ENCODE data around the gene UGT1A4.

UGT1A4 gene

DNA sequence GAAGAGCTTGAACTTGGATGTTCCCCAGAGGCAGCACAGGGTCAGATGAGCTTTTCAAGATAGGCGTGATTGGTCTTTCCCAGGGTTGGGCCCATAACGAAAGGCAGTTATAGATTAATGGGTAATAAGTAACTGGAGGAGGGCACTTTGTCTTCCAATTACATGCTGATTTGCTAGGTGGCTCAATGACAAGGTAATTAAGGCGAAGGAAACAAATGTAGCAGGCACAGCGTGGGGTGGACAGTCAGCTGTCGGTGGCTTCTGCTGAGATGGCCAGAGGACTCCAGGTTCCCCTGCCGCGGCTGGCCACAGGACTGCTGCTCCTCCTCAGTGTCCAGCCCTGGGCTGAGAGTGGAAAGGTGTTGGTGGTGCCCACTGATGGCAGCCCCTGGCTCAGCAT lies at the start of gene UGT1A4:
Gene UGT1A4, plus strand, starts transcription at position 185 of the 400 bp plus-strand sequence. Its CDS starts 85 bp downstream, at position 270.
- DNase-seq (ENCODE audit: low read depth in 2 of 2): no peak

DNA sequence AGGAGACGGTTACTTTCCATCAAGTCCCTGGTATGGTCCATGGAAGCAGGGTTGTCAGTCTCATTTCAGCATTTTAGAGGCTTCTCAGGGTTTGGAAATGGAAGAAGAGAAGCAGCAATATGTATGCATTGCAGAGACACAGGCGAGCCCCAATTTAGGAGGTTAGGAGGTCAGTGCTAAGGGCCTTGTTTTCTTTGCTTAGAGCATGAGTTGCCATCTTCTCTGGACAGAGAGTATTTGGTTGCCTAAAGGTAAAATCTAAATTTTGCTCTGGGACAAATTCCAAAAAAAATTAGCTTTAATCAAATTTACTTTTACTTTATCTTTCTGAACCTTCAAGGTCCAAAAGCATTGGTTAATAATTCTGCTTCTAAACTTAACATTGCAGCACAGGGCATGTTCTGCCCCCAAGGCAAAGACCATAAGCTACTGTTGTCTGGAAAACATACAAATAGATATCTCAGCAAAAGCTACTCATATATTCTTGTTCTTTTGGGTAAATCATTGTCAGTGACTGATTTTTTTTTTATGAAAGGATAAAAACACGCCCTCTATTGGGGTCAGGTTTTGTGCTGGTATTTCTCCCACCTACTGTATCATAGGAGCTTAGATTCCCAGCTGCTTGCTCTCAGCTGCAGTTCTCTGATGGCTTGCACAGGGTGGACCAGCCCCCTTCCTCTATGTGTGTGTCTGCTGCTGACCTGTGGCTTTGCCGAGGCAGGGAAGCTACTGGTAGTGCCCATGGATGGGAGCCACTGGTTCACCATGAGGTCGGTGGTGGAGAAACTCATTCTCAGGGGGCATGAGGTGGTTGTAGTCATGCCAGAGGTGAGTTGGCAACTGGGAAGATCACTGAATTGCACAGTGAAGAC lies 47.0 kb upstream of the UGT1A4 start, which contains the start of gene UGT1A9:
Gene UGT1A9, plus strand, starts transcription at position 609 of the 872 bp plus-strand sequence. Its CDS starts 37 bp downstream, at position 646.
- DNase-seq (ENCODE audit: low read depth in 2 of 2): no peak

GRCh38 chr2:233672886-233673285 lies 45.6 kb upstream of the UGT1A4 start:
- DNase-seq (ENCODE audit: low read depth in 2 of 2): no peak

DNA sequence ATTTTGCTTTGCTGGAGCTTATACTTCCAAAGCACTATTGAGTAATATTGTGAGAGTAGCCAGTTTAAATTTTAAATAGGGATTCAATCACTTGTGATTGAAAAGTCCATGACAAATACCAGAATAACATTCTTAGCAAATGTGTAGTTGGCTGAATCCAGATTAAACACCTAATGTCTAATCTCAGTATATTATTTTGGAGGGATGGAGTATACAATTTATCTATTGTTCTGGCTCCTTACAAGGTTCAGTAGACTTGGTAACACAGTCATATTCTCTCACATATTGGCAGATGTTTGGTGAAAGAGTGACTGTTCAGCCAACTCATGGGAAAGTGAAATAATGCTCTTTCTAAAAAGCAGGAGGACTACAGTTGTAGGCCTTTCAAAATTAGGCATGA lies 44.6 kb upstream of the UGT1A4 start:
- no peak for DNase-seq (ENCODE audit: low read depth in 2 of 2)

- no peak for DNase-seq (ENCODE audit: low read depth in 2 of 2)
Observed at GRCh38 chr2:233674314-233674713, 44.2 kb upstream of the UGT1A4 start.

- DNase-seq (ENCODE audit: low read depth in 2 of 2): no peak
Observed at GRCh38 chr2:233674995-233675394, 43.5 kb upstream of the UGT1A4 start.

- no peak for DNase-seq (ENCODE audit: low read depth in 2 of 2)
Observed at GRCh38 chr2:233676046-233676445, 42.5 kb upstream of the UGT1A4 start.

- no peak for DNase-seq (ENCODE audit: low read depth in 2 of 2)
Observed at GRCh38 chr2:233679196-233679595, 39.3 kb upstream of the UGT1A4 start.

DNA sequence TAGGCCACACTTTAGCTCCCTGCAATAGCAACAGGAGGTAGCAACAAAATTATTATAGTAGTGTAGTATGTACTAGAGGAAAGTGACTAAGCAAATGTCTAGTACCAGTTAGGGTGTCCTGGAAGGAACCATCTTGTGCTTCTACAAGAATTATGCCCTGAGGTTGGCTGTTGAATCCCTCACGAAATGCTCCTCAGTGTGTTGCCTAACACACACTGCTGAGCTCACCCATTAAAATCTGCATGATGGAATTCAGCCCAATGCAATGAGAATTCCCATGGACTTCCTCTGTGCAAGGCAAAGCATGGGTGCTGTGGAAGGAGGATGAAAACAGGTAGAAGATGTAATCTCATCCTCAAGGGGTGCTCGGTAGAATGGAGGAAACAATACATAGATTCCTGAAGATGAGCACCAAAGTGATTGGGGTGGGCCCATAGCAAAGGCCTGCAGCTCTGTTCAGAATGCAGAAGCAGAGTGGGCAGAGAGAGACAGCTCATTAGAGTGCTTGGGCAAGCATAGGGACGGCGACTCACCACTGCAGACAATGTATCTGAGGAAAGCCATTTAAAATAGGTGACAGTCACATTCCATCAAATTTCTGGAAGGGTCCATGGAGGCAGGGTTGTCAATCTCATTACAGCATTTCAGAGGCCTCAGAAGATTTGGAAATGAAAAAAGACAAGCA lies 38.0 kb upstream of the UGT1A4 start:
- DNase-seq (ENCODE audit: low read depth in 2 of 2): no peak

DNA sequence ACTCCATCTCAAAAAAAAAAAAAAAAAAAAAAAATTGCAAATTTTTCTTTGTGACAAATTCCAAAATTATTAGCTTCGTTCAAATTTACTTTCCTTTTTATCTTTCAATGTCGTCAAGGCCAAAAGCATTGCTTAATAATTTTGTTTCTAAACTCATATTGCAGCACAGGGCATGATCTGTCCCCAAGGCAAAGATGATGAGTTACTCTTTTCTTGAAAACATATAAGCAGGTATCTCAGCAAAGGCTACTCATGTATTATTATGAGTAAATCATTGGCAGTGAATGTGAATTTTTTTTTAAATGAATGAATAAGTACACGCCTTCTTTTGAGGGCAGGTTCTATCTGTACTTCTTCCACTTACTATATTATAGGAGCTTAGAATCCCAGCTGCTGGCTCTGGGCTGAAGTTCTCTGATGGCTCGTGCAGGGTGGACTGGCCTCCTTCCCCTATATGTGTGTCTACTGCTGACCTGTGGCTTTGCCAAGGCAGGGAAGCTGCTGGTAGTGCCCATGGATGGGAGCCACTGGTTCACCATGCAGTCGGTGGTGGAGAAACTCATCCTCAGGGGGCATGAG lies 36.9 kb upstream of the UGT1A4 start, which contains the start of gene UGT1A7:
Gene UGT1A7, plus strand, starts transcription at position 381 of the 579 bp plus-strand sequence. Its CDS starts 37 bp downstream, at position 418.
- DNase-seq (ENCODE audit: low read depth in 2 of 2): no peak

DNA sequence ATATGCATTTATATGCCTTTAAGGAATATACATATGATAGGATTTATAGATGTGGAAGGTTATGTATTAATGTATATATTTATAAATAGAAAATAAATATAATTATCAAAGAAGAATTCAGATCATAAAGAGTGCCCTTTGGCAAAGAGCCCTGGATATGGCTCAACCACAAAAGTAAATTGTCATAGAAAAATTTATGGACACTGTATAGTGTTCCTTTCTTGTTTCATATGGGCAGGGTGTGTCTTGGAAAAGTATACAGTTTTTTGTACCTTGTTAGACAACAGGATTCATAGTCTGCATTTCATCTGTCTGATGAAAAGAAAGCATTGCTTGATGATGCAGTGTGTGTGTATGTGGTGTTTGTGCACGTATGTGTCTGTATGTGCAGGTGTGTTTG lies 33.9 kb upstream of the UGT1A4 start:
- DNase-seq (ENCODE audit: low read depth in 2 of 2): no peak

DNA sequence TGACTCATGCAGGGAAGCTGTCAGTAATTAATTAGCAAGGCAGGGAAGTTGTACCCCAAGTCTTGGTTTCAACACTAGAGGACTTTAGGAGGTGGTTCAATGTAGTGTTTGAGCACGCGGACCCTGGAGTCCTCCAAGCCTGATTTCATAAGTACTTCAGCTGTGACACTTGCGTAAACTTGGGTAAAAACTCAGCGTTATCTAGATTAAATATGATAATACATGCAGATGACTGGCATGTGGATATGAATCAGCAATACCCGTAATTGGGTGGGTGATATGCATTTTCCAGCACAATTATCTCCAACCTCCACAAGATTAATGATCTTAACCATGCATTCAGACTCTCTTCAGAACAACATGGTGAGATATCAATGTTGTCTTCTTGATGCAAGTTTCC lies 31.6 kb upstream of the UGT1A4 start:
- DNase-seq (ENCODE audit: low read depth in 2 of 2): no peak

GRCh38 chr2:233688341-233688740 lies 30.2 kb upstream of the UGT1A4 start:
- no peak for DNase-seq (ENCODE audit: low read depth in 2 of 2)

GRCh38 chr2:233689031-233689430 lies 29.5 kb upstream of the UGT1A4 start:
- no peak for DNase-seq (ENCODE audit: low read depth in 2 of 2)

- DNase-seq (ENCODE audit: low read depth in 2 of 2): no peak
Observed at GRCh38 chr2:233689501-233689900, 29.0 kb upstream of the UGT1A4 start.

GRCh38 chr2:233690444-233690843 lies 28.1 kb upstream of the UGT1A4 start:
- no peak for DNase-seq (ENCODE audit: low read depth in 2 of 2)

DNA sequence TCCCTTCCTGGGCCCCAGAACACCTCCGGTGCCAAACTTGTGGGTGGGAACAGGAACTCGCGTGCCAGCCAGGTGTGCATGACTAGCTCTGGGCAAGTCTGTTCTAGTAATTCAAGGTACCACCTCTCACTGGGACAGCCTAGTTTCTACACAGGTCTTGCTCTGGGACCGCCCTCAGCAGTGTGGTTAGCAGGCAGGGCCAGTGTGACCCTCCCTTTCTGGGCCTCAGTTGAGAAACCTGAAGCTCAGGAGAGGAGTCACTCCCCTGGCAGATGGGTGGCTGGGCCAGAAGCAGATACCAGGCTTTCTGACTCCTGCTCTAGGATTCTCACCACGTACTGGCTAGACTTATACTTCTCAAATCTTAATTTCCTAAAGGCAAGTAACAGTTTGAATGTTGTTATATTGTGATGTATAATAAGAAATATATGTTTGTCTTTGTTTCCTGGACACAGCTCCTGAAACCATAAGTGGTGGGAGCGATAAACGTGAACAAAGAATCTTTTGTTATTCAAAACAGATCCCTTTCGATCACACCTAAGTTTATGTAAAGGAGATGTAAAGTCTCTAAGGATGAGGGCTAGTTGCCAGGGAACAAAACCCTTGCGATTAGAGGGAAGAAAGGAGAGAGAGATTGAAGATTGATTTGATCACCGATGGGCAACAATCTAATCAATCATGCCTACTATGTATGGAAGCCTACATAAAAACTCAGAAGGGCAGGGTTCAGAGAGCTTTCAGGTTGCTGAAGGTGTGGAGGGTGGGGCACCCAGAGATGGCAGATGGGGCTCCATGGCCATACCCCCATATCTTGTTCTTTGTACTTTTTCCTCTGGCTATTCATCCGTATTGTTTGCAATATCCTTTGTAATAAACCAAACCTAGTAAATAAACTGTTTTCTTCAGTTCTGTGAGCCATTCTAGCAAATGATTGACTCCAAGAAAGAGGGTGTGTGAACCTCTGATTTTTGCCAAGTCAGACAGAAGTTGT lies 26.8 kb upstream of the UGT1A4 start:
- no peak for DNase-seq (ENCODE audit: low read depth in 2 of 2)

DNA sequence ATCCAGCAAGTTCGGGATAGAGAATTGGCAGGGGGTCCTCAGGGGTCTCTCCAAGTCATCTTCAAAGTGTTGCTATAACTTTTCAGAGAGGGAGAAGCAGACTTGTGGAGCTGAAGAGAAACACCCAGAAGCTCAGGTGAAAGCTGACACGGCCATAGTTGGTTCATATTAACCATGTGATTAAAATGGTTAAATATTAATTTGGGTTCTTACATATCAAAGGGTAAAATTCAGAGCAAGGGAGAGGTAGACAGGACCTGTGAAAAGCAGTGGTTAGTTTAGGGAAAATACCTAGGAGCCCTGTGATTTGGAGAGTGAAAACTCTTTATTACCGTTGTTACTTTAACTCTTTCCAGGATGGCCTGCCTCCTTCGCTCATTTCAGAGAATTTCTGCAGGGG lies 25.9 kb upstream of the UGT1A4 start, which contains the start of gene UGT1A6:
Gene UGT1A6, plus strand, starts transcription at position 243 of the 400 bp plus-strand sequence. Its CDS starts 115 bp downstream, at position 358.
- no peak for DNase-seq (ENCODE audit: low read depth in 2 of 2)

GRCh38 chr2:233693963-233694362 lies 24.6 kb upstream of the UGT1A4 start:
- DNase-seq (ENCODE audit: low read depth in 2 of 2): no peak

DNA sequence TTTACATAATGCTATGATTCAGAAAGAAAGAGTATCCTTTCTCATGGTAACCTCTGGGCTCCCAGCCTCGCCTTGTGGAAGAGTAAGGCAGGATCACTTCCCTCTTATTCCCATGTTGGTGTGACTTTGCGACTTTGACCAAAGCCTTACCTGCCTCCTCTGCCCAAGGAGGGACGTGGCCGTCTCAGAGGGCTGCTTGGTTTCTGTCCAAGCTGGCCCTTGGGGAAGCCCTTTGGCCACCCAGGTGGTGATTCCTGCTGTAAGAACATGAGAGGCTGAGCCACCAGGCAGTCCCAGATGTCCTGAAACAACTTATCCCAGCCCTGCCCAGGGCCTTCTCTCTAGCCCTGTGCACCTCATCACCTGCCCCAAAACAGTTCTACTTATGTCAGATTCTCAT lies 19.8 kb upstream of the UGT1A4 start:
- DNase-seq (ENCODE audit: low read depth in 2 of 2): no peak

DNA sequence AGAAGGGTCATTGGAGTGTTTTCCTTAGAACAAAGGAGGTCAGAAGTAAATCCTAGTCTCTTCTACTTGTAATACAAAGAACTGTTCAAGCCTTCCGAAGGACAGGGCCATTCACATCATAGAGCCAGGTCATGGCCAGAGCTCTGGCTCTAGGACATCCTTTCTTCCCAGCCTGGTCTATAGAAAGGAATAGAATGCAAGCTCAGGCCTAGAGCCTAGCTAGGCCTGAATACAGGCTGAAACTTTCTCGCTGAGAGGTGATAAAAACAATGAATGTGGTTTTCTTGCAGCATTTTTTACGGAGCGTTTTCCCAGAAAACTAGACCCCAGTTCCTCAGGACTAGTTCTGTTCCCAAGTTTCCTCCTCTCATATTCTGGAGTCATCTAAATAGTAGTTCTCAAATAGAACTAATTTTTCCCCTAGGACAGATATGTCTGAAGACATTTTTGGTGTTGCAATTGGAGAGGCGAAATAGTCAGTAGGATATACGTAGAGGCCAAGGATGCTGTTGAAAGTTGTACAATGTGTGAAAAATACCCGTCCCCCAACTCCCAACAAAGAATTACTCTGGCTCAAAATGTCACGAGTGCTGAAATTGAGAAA lies 19.0 kb upstream of the UGT1A4 start:
- no peak for DNase-seq (ENCODE audit: low read depth in 2 of 2)
